Liver (tissue), 3 donors: ENCODE data around the gene ATR.

Source experiments
- ATF3 ChIP-seq: IDR thresholded peaks from 2 replicates; pipeline ENCODE4 v1.6.1; 2016; ENCODE audit warnings: antibody characterized with exemption
- CTCF ChIP-seq: fragments of 150-350 bp; IDR thresholded peaks from 2 replicates; pipeline ENCODE4 v1.5.1; 2017; ENCODE audit warnings: improper control_type of control experiment, low read depth, low read length; ENCODE audit not compliant: missing input control
- EGR1 ChIP-seq, 2 donors: IDR thresholded peaks; 2 replicates each; pipeline ENCODE4 v1.6.1; 2016 to 2018; ENCODE audit warnings: antibody characterized with exemption in 2 of 2, low read depth in 2 of 2
- GABPA ChIP-seq, 2 donors: IDR thresholded peaks in 1 of 2; conservative IDR thresholded peaks in 1 of 2; 2 replicates each; pipeline ENCODE4 v1.6.1; 2016; ENCODE audit warnings: antibody characterized with exemption in 2 of 2, mild to moderate bottlenecking in 1 of 2, moderate library complexity in 1 of 2
- JUND ChIP-seq, 2 donors: IDR thresholded peaks; 2 replicates each; pipeline ENCODE4 v1.6.1; 2016; ENCODE audit warnings: antibody characterized with exemption in 2 of 2
- MAX ChIP-seq: IDR thresholded peaks from 2 replicates; pipeline ENCODE4 v1.6.1; 2016; ENCODE audit warnings: antibody characterized with exemption
- RAD21 ChIP-seq, 2 donors: IDR thresholded peaks; 2 replicates each; pipeline ENCODE4 v1.6.1; 2016; ENCODE audit warnings: antibody characterized with exemption in 2 of 2, mild to moderate bottlenecking in 2 of 2
- REST ChIP-seq: IDR thresholded peaks from 2 replicates; pipeline ENCODE4 v1.6.1; 2016; ENCODE audit warnings: antibody characterized with exemption, mild to moderate bottlenecking
- SP1 ChIP-seq: IDR thresholded peaks from 2 replicates; pipeline ENCODE4 v1.6.1; 2018; ENCODE audit warnings: antibody characterized with exemption, mild to moderate bottlenecking
- TAF1 ChIP-seq: conservative IDR thresholded peaks from 2 replicates; pipeline ENCODE4 v1.6.1; 2016; ENCODE audit warnings: antibody characterized with exemption, mild to moderate bottlenecking
- YY1 ChIP-seq: IDR thresholded peaks from 2 replicates; pipeline ENCODE4 v1.6.1; 2016; ENCODE audit warnings: antibody characterized with exemption, mild to moderate bottlenecking
- donor health status: healthy.
- donor health status: healthy.

GRCh38 chr3:142489572-142490323 is 88.8 kb downstream of the ATR start:
- TF ChIP-seq CTCF (no peak), SP1 (no peak), EGR1 (IDR thresholded peaks at IDR 0.05; ENCODE audit: low read depth in 2 of 2) (no peak), REST (no peak), TAF1 (no peak), RAD21 (IDR thresholded peaks at IDR 0.05) (no peak), JUND (IDR thresholded peaks at IDR 0.05) (no peak), MAX (no peak), GABPA (IDR thresholded peaks at IDR 0.05 in 1 of 2, conservative IDR thresholded peaks at IDR 0.05 in 1 of 2) (no peak), YY1 (no peak), ATF3 (no peak)
